Astrocyte (in vitro differentiated cells and primary cell): Measurements from ENCODE around the gene KIF1A. TPM values are rescaled to one million over a fixed set of nuclear protein-coding genes. Genes with fewer than 3 reads are reported as not detected.

Experiments
- DNase-seq: peaks from one replicate; pipeline ENCODE4 v3.0.0-alpha.2; 2010; ENCODE audit warnings: low read depth
- FAIRE-seq: peaks from 2 replicates; lab custom pipeline; 2011; peaks lifted over from hg19 to GRCh38; lab: Jason Lieb, UNC
- H2AFZ ChIP-seq: 2 replicates; pipeline ENCODE4 v1.6.0; 2012; ENCODE audit warnings: low read depth, low read length, inconsistent platforms
- H3K27ac ChIP-seq: 2 replicates; pipeline ENCODE4 v1.5.1; 2011; ENCODE audit warnings: low read depth, low read length, inconsistent platforms
- H3K27me3 ChIP-seq: 2 replicates; pipeline ENCODE4 v1.6.0; 2011; ENCODE audit warnings: low read length, inconsistent platforms; ENCODE audit not compliant: insufficient read depth
- H3K36me3 ChIP-seq: 2 replicates; pipeline ENCODE4 v1.5.1; 2011; ENCODE audit warnings: low read length, inconsistent platforms; ENCODE audit not compliant: insufficient read depth
- H3K4me1 ChIP-seq: 2 replicates; pipeline ENCODE4 v1.5.1; 2011; ENCODE audit warnings: low read length, inconsistent platforms; ENCODE audit not compliant: insufficient read depth
- H3K4me2 ChIP-seq: 2 replicates; pipeline ENCODE4 v1.6.0; 2012; ENCODE audit warnings: low read length, inconsistent platforms
- H3K4me3 ChIP-seq: 2 replicates; pipeline ENCODE4 v1.5.1; 2011; ENCODE audit warnings: low read depth, mild to moderate bottlenecking, low read length, inconsistent platforms; ENCODE audit not compliant: insufficient read depth
- H3K79me2 ChIP-seq: 2 replicates; pipeline ENCODE4 v1.6.0; 2012; ENCODE audit warnings: mild to moderate bottlenecking, low read length, inconsistent platforms; ENCODE audit not compliant: insufficient read depth
- H3K9ac ChIP-seq: 2 replicates; pipeline ENCODE4 v1.6.0; 2012; ENCODE audit warnings: mild to moderate bottlenecking, low read length, inconsistent platforms
- H3K9me3 ChIP-seq: 2 replicates; pipeline ENCODE4 v1.5.1; 2012; ENCODE audit warnings: low read depth, mild to moderate bottlenecking, low read length, inconsistent platforms; ENCODE audit not compliant: insufficient read depth
- H4K20me1 ChIP-seq: 2 replicates; pipeline ENCODE4 v1.6.0; 2012; ENCODE audit warnings: low read length, inconsistent platforms; ENCODE audit not compliant: insufficient read depth
- H3K27ac Mint-ChIP-seq: one replicate; pipeline ENCODE4 v1.8.0; 2021; ENCODE audit warnings: mild to moderate bottlenecking, mixed read lengths; ENCODE audit not compliant: unreplicated experiment
- H3K27me3 Mint-ChIP-seq: one replicate; pipeline ENCODE4 v1.8.0; 2021; ENCODE audit warnings: low read depth, mixed read lengths; ENCODE audit not compliant: unreplicated experiment
- H3K36me3 Mint-ChIP-seq: one replicate; pipeline ENCODE4 v1.8.0; 2021; ENCODE audit warnings: low read depth, mixed read lengths; ENCODE audit not compliant: unreplicated experiment
- H3K4me1 Mint-ChIP-seq: one replicate; pipeline ENCODE4 v1.8.0; 2021; ENCODE audit warnings: low read depth, mixed read lengths; ENCODE audit not compliant: unreplicated experiment
- H3K4me3 Mint-ChIP-seq: one replicate; pipeline ENCODE4 v1.8.0; 2021; ENCODE audit warnings: mild to moderate bottlenecking, moderate library complexity, mixed read lengths; ENCODE audit not compliant: unreplicated experiment
- H3K9me3 Mint-ChIP-seq: one replicate; pipeline ENCODE4 v1.8.0; 2021; ENCODE audit warnings: mild to moderate bottlenecking, mixed read lengths; ENCODE audit not compliant: unreplicated experiment
- EZH2 ChIP-seq: IDR thresholded peaks from 2 replicates; pipeline ENCODE4 v1.6.1; 2012; ENCODE audit warnings: mild to moderate bottlenecking, low read length, inconsistent platforms; ENCODE audit not compliant: insufficient read depth
- total RNA-seq: library from RNA; stranded (reverse); gene quantifications from 2 replicates; pipeline ENCODE4 v1.2.1, GENCODE V29; 2021
- TF ChIP-seq, protein P1 (sequence below): IDR thresholded peaks from 2 replicates; pipeline ENCODE4 v1.5.1; 2011; ENCODE audit warnings: low read depth, mild to moderate bottlenecking, inconsistent platforms, low read length, moderate library complexity; ENCODE audit not compliant: insufficient read depth

The KIF1A gene
- total RNA-seq, 1 donor from 2014 or later, result 51.2 TPM

DNA sequence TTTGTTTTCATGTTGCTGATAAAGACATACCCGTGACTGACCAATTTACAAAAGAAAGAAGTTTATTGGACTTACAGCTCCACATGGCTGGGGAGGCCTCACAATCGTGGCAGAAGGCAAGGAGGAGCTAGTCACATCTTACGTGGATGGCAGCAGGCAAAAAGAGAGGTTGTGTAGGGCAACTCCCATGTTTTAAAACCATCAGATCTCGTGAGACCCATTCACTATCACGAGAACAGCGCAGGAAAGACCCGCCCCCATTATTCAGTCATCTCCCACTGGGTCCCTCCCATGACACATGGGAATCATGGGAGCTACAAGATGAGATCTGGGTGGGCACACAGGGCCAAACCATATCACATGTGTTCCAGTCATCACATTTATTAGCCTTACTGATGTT is 111.6 kb downstream of the KIF1A start:
- H2AFZ ChIP-seq, result no peak overlapping the region

DNA sequence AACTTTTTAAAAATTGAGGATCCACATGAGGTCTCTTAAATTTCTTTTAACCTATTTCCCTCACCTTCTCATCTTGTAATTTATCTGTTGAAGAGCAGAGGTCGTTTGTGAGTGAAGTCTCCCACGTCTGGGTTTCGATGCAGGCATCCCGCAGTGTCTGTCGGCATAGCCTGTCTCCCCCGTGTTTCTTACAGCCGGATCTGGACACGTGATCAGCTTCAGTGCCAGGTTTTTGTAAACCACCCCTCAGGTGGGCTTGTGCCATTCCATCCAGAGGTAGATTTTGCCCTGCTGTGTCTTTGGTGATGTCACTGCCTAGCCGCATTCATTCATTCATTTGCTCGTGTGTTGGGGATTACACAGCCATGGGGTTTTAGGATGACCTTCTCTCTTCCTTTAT is 112.2 kb downstream of the KIF1A start:
- Mint-ChIP-seq H3K36me3 (no peaks in the 10 kb centered on the region), H3K9me3 (no peaks in the 10 kb centered on the region), H3K27ac (no peak overlapping the region), H3K4me3 (no peak overlapping the region), H3K27me3 (peaks cover 36% of the 10 kb centered on the region), H3K4me1 (no peaks in the 10 kb centered on the region)
- Histone ChIP-seq H3K9ac (no peak overlapping the region), H2AFZ (no peak overlapping the region), H3K4me1 (no peaks in the 10 kb centered on the region), H3K79me2 (no peaks in the 10 kb centered on the region), H3K27me3 (peaks cover 19% of the 10 kb centered on the region), H3K4me3 (no peak overlapping the region), H3K27ac (no peak overlapping the region), H4K20me1 (no peaks in the 10 kb centered on the region), H3K4me2 (no peak overlapping the region), H3K9me3 (no peaks in the 10 kb centered on the region), H3K36me3 (no peaks in the 10 kb centered on the region)
- no peak for TF ChIP-seq EZH2
- TF ChIP-seq, protein P1, sequence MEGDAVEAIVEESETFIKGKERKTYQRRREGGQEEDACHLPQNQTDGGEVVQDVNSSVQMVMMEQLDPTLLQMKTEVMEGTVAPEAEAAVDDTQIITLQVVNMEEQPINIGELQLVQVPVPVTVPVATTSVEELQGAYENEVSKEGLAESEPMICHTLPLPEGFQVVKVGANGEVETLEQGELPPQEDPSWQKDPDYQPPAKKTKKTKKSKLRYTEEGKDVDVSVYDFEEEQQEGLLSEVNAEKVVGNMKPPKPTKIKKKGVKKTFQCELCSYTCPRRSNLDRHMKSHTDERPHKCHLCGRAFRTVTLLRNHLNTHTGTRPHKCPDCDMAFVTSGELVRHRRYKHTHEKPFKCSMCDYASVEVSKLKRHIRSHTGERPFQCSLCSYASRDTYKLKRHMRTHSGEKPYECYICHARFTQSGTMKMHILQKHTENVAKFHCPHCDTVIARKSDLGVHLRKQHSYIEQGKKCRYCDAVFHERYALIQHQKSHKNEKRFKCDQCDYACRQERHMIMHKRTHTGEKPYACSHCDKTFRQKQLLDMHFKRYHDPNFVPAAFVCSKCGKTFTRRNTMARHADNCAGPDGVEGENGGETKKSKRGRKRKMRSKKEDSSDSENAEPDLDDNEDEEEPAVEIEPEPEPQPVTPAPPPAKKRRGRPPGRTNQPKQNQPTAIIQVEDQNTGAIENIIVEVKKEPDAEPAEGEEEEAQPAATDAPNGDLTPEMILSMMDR, result no peak
- FAIRE-seq (no peak), DNase-seq (no peak)

More for the DNA sequence above, 111.6 kb downstream of the KIF1A start:
- H3K27me3 Mint-ChIP-seq, result peaks cover 32% of the 10 kb centered on the region
- no peak for DNase-seq
- Histone ChIP-seq H3K27me3 (peaks cover 19% of the 10 kb centered on the region), H3K27ac (no peak overlapping the region), H3K4me3 (no peak overlapping the region), H3K4me2 (no peak overlapping the region), H3K4me1 (no peaks in the 10 kb centered on the region), H3K9ac (no peak overlapping the region), H3K36me3 (no peaks in the 10 kb centered on the region), H3K79me2 (no peaks in the 10 kb centered on the region), H3K9me3 (no peaks in the 10 kb centered on the region), H4K20me1 (no peaks in the 10 kb centered on the region)
- FAIRE-seq, result no peak
- H3K9me3 Mint-ChIP-seq, result no peaks in the 10 kb centered on the region
- no peaks in the 10 kb centered on the region for H3K36me3 Mint-ChIP-seq
- TF ChIP-seq, protein P1, result no peak
- TF ChIP-seq EZH2, result no peak
- no peak overlapping the region for H3K27ac Mint-ChIP-seq
- H3K4me3 Mint-ChIP-seq, result no peak overlapping the region
- no peaks in the 10 kb centered on the region for H3K4me1 Mint-ChIP-seq

DNA sequence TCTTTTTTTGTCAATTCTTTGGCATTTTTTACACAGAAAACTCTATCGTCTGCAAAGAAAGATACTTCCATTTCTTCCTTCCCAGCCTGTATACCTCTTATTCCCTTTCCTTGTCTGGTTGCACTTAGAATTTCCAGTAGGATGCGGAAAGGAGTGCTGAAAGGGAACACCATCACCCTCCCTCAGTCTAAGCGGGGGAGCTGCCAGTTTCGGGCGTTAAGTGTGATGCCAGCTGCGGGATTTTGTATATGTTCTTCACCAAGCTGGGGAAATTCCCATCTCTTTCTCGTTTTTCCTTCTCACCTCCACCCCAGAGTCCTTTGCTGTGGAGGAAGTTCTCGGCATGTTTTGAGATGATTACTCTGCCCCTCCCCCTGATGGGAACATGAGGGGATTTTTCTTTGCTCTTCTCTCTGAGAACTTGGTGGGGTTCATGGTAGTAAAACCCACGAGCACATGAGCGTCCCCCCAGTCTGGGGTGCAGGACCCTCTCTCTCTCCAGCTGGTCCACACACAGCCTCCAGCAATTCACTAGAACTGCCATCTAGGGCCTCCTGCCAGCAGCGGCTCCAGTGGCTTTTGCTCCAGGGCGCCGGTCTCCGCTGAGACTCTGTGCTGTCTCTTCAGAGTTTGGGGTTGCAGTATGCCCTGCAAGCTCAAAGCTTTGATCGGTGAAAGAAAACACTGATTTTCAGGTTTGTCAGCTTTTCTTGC is 112.8 kb downstream of the KIF1A start:
- Mint-ChIP-seq H3K9me3 (no peaks in the 10 kb centered on the region), H3K4me3 (no peak overlapping the region), H3K27ac (no peak overlapping the region), H3K4me1 (no peaks in the 10 kb centered on the region), H3K27me3 (peaks cover 39% of the 10 kb centered on the region), H3K36me3 (no peaks in the 10 kb centered on the region)
- Histone ChIP-seq H3K4me1 (no peaks in the 10 kb centered on the region), H4K20me1 (no peaks in the 10 kb centered on the region), H3K4me2 (no peak overlapping the region), H3K79me2 (no peaks in the 10 kb centered on the region), H3K9ac (no peak overlapping the region), H3K9me3 (no peaks in the 10 kb centered on the region), H3K27ac (no peak overlapping the region), H3K36me3 (no peaks in the 10 kb centered on the region), H2AFZ (no peak overlapping the region), H3K27me3 (peaks cover 19% of the 10 kb centered on the region), H3K4me3 (no peak overlapping the region)
- TF ChIP-seq EZH2, result no peak
- TF ChIP-seq, protein P1, result no peak
- FAIRE-seq (no peak), DNase-seq (no peak)
